Panc1 (cell line): ENCODE measurements around the gene SIRPB2. TPM values are rescaled to one million over a fixed set of nuclear protein-coding genes. Genes with fewer than 3 reads are reported as not detected.

Experiments used
- ATAC-seq: fragments of 200-7000 bp; cut with Tn5 transposase; 2 replicates; pipeline ENCODE4 v1.9.1; 2020; ENCODE audit warnings: mild to moderate bottlenecking, moderate library complexity
- BruUV-seq: library from RNA; stranded (reverse); fragments of 400-500 nt; replicated peaks from 2 replicates; lab custom pipeline; 2021; lab: Mats Ljungman, UMichigan
- CTCF ChIA-PET: fragments of 300-600 bp; sonication (Branson Sonifier 250); formaldehyde crosslinking; loops from one replicate; lab custom pipeline; 2022; ENCODE audit warnings: antibody characterized with exemption; lab: Charles Lee
- POLR2A ChIA-PET: fragments of 300-600 bp; sonication (Branson Sonifier 250); formaldehyde crosslinking; loops from one replicate; lab custom pipeline; 2022; ENCODE audit warnings: antibody characterized with exemption; lab: Charles Lee
- DNase-seq: peaks from one replicate; pipeline ENCODE4 v3.0.0-alpha.2; 2010; ENCODE audit warnings: low read depth, low spot score
- H3K27ac ChIP-seq: 2 replicates; pipeline ENCODE4 v1.5.1; 2011; ENCODE audit warnings: mild to moderate bottlenecking, low read length, inconsistent platforms
- H3K27me3 ChIP-seq: fragments of 200-500 bp; sonication (Bioruptor generic); 2 replicates; pipeline ENCODE4 v1.6.0; 2014; ENCODE audit warnings: low read length, inconsistent platforms; ENCODE audit not compliant: control insufficient read depth, insufficient read depth
- H3K36me3 ChIP-seq: fragments of 200-500 bp; sonication (Bioruptor generic); 2 replicates; pipeline ENCODE4 v1.5.1; 2014; ENCODE audit warnings: inconsistent platforms, mild to moderate bottlenecking, low read length, moderate library complexity; ENCODE audit not compliant: control insufficient read depth, insufficient read depth
- H3K4me1 ChIP-seq: 2 replicates; pipeline ENCODE4 v1.5.1; 2011; ENCODE audit warnings: inconsistent platforms, mild to moderate bottlenecking, low read length, moderate library complexity; ENCODE audit not compliant: control insufficient read depth, insufficient read depth
- H3K4me3 ChIP-seq, 2 experiments: 2 replicates each; pipeline ENCODE4 v1.5.1; 2011 to 2012; ENCODE audit warnings: low read depth in 2 of 2, low read length in 2 of 2, mild to moderate bottlenecking in 2 of 2, inconsistent platforms in 1 of 2, moderate library complexity in 1 of 2
- H3K9me3 ChIP-seq: fragments of 200-500 bp; sonication (Bioruptor generic); 2 replicates; pipeline ENCODE4 v1.5.1; 2014; ENCODE audit warnings: low read depth, mild to moderate bottlenecking, inconsistent platforms, low read length, moderate library complexity; ENCODE audit not compliant: control insufficient read depth, insufficient read depth
- CTCF ChIP-seq: fragments of 450-650 bp; IDR thresholded peaks from 2 replicates; pipeline ENCODE4 v1.5.1; 2017; ENCODE audit warnings: mild to moderate bottlenecking
- POLR2AphosphoS5 ChIP-seq: IDR thresholded peaks from 2 replicates; pipeline ENCODE4 v1.6.1; 2012; ENCODE audit warnings: mild to moderate bottlenecking, low read depth, low read length, moderate library complexity
- REST ChIP-seq, 2 experiments: IDR thresholded peaks; 2 replicates each; pipeline ENCODE4 v1.6.1; 2011 to 2012; ENCODE audit warnings: low read depth in 2 of 2, control low read depth in 1 of 2, low read length in 1 of 2, mild to moderate bottlenecking in 1 of 2, moderate library complexity in 1 of 2; ENCODE audit not compliant: insufficient read depth in 1 of 2
- SIN3A ChIP-seq: IDR thresholded peaks from 2 replicates; pipeline ENCODE4 v1.6.1; 2012; ENCODE audit warnings: low read depth, mild to moderate bottlenecking, low read length, moderate library complexity, borderline replicate concordance; ENCODE audit not compliant: insufficient read depth
- TCF7L2 ChIP-seq: IDR thresholded peaks from 2 replicates; pipeline ENCODE4 v1.6.1; 2011; ENCODE audit warnings: mild to moderate bottlenecking, low read depth, low read length, inconsistent platforms
- in situ Hi-C: cut with HindIII; loops from 2 replicates; pipeline ENCODE4 v1.10.0; 2016; ENCODE audit warnings: low sequenced_read_pairs, low pct_unique_long_range_greater_than_20kb
- intact Hi-C: fragments of 100-400 bp; cut with micrococcal nuclease; formaldehyde crosslinking; loops from one replicate; pipeline ENCODE4 v1.10.0; 2022; ENCODE audit not compliant: unreplicated experiment
- total RNA-seq: library from RNA; stranded (reverse); gene quantifications from one replicate; pipeline ENCODE4 v1.2.1, GENCODE V29; 2021; ENCODE audit not compliant: unreplicated experiment

Gene SIRPB2
- total RNA-seq, 1 experiment from 2014 or later = not detected

GRCh38 chr20:1528811-1529210, 37.6 kb upstream of the SIRPB2 start:
- CTCF ChIA-PET = no interaction called here

GRCh38 chr20:1527923-1528322, 36.7 kb upstream of the SIRPB2 start:
- H3K9me3 ChIP-seq = no peaks in the 10 kb centered on the region
- intact Hi-C loops (no loop called here), in situ Hi-C loops (no loop called here)
- H3K4me1 ChIP-seq = no peaks in the 10 kb centered on the region
- peaks cover 9% of the 10 kb centered on the region; the same call in 1 of the 2 replicates for H3K27me3 ChIP-seq
- H3K36me3 ChIP-seq = no peaks in the 10 kb centered on the region
- POLR2A ChIA-PET = no interaction called here
- BruUV-seq = no TSS peak
- CTCF ChIA-PET = no interaction called here
- TF ChIP-seq POLR2AphosphoS5 (no peak), REST (IDR thresholded peaks at IDR 0.05; ENCODE audit: insufficient read depth in 1 of 2, low read depth in 2 of 2, low read length in 1 of 2) (no peak), SIN3A (no peak), TCF7L2 (no peak), CTCF (no peak)
- H3K4me3 ChIP-seq = no peak overlapping the region
- ATAC-seq = no peak
- no peak overlapping the region for H3K27ac ChIP-seq
- DNase-seq = no peak

More at GRCh38 chr20:1528811-1529210, 37.6 kb upstream of the SIRPB2 start:
- Histone ChIP-seq H3K27me3 (peaks cover 9% of the 10 kb centered on the region; the same call in 1 of the 2 replicates), H3K27ac (no peak overlapping the region), H3K4me3 (no peak overlapping the region), H3K36me3 (no peaks in the 10 kb centered on the region), H3K9me3 (no peaks in the 10 kb centered on the region), H3K4me1 (no peaks in the 10 kb centered on the region)
- no TSS peak for BruUV-seq
- ATAC-seq (no peak), DNase-seq (no peak)
- POLR2A ChIA-PET = no interaction called here
- intact Hi-C loops = no loop called here
- TF ChIP-seq TCF7L2 (no peak), REST (IDR thresholded peaks at IDR 0.05; ENCODE audit: insufficient read depth in 1 of 2, low read depth in 2 of 2, low read length in 1 of 2) (no peak), SIN3A (no peak), POLR2AphosphoS5 (no peak), CTCF (no peak)
- in situ Hi-C loops = no loop called here
